GM23338 (cell line): ENCODE data around the gene CDH23. TPM values are rescaled to one million over a fixed set of nuclear protein-coding genes. Genes with fewer than 3 reads are reported as not detected.

Experiments
- ATAC-seq: fragments of 200-7000 bp; cut with Tn5 transposase; 3 replicates; pipeline ENCODE4 v1.9.1; 2020
- DNase-seq: peaks from one replicate; pipeline ENCODE4 v3.0.0-alpha.2; 2015; ENCODE audit warnings: low spot score
- H2AFZ ChIP-seq: fragments of 200-600 bp; sonication (generic); 2 replicates; pipeline ENCODE4 v1.8.0; 2016; ENCODE audit warnings: antibody characterized with exemption, mild to moderate bottlenecking, moderate library complexity
- H3F3A ChIP-seq: fragments of 200-600 bp; sonication (generic); replicated peaks from 2 replicates; pipeline ENCODE4 v1.8.0; 2017; ENCODE audit warnings: antibody characterized with exemption, mixed run types, low read depth
- H3K27ac ChIP-seq: fragments of 200-600 bp; sonication (generic); 2 replicates; pipeline ENCODE4 v1.6.1; 2016; ENCODE audit warnings: low read depth
- H3K27me3 ChIP-seq: fragments of 200-600 bp; sonication (generic); 2 replicates; pipeline ENCODE4 v1.8.0; 2016; ENCODE audit warnings: mild to moderate bottlenecking, mixed run types, moderate library complexity; ENCODE audit not compliant: insufficient read depth
- H3K36me3 ChIP-seq: fragments of 200-600 bp; sonication (generic); 2 replicates; pipeline ENCODE4 v1.8.0; 2016; ENCODE audit warnings: mild to moderate bottlenecking; ENCODE audit not compliant: insufficient read depth
- H3K4me1 ChIP-seq: fragments of 200-600 bp; sonication (generic); 2 replicates; pipeline ENCODE4 v1.8.0; 2016; ENCODE audit warnings: mild to moderate bottlenecking, moderate library complexity; ENCODE audit not compliant: insufficient read depth
- H3K4me2 ChIP-seq: fragments of 200-600 bp; sonication (generic); 2 replicates; pipeline ENCODE4 v1.7.1; 2017; ENCODE audit warnings: mixed run types
- H3K4me3 ChIP-seq: fragments of 200-600 bp; sonication (generic); 2 replicates; pipeline ENCODE4 v1.6.1; 2016; ENCODE audit warnings: mixed run types
- H3K79me2 ChIP-seq: fragments of 200-600 bp; sonication (generic); replicated peaks from 2 replicates; pipeline ENCODE4 v1.8.0; 2017; ENCODE audit warnings: mild to moderate bottlenecking; ENCODE audit not compliant: insufficient read depth
- H3K9me2 ChIP-seq: fragments of 200-600 bp; sonication (generic); 2 replicates; pipeline ENCODE4 v1.8.0; 2017; ENCODE audit not compliant: insufficient read depth
- H4K20me1 ChIP-seq: fragments of 200-600 bp; sonication (generic); replicated peaks from 2 replicates; pipeline ENCODE4 v1.8.0; 2017; ENCODE audit warnings: mild to moderate bottlenecking; ENCODE audit not compliant: insufficient read depth
- H3K27ac Mint-ChIP-seq: 2 replicates; pipeline ENCODE4 v1.8.0; 2020; ENCODE audit warnings: inconsistent platforms, mild to moderate bottlenecking, moderate library complexity, mixed read lengths
- H3K27me3 Mint-ChIP-seq: 3 replicates; pipeline ENCODE4 v1.8.0; 2022; ENCODE audit warnings: low read depth, mild to moderate bottlenecking, moderate library complexity, mixed read lengths, inconsistent platforms; ENCODE audit not compliant: insufficient read depth, poor library complexity
- H3K36me3 Mint-ChIP-seq: 3 replicates; pipeline ENCODE4 v1.8.0; 2021; ENCODE audit warnings: low read depth, mild to moderate bottlenecking, inconsistent platforms, moderate library complexity, mixed read lengths
- H3K4me1 Mint-ChIP-seq: 3 replicates; pipeline ENCODE4 v1.8.0; 2020; ENCODE audit warnings: mild to moderate bottlenecking, inconsistent platforms, mixed read lengths
- H3K4me3 Mint-ChIP-seq: 3 replicates; pipeline ENCODE4 v1.8.0; 2021; ENCODE audit warnings: moderate library complexity, mild to moderate bottlenecking, inconsistent platforms, mixed read lengths
- H3K9me3 Mint-ChIP-seq: 3 replicates; pipeline ENCODE4 v1.8.0; 2020; ENCODE audit warnings: moderate library complexity, mild to moderate bottlenecking, inconsistent platforms, mixed read lengths
- ETS1 ChIP-seq: IDR thresholded peaks from 2 replicates; pipeline ENCODE4 v1.6.1; 2016; ENCODE audit warnings: antibody characterized with exemption
- EZH2phosphoT487 ChIP-seq: fragments of 200-600 bp; sonication (generic); IDR thresholded peaks from one replicate; pipeline ENCODE4 v1.8.1; 2018; ENCODE audit warnings: antibody characterized with exemption; ENCODE audit not compliant: unreplicated experiment
- NANOG ChIP-seq: IDR thresholded peaks from 2 replicates; pipeline ENCODE4 v1.6.1; 2016; ENCODE audit warnings: antibody characterized with exemption, borderline replicate concordance
- POLR2AphosphoS5 ChIP-seq: IDR thresholded peaks from 2 replicates; pipeline ENCODE4 v1.6.1; 2016; ENCODE audit warnings: antibody characterized with exemption, low read depth
- REST ChIP-seq: IDR thresholded peaks from one replicate; pipeline ENCODE4 v1.6.1; 2018; ENCODE audit warnings: antibody characterized with exemption; ENCODE audit not compliant: unreplicated experiment
- ZNF114 ChIP-seq: fragments of 250-450 bp; sonication (Bioruptor Pico); IDR thresholded peaks from 2 replicates; pipeline ENCODE4 v1.5.0; 2020; ENCODE audit warnings: mild to moderate bottlenecking, moderate library complexity
- ZNF462 ChIP-seq: fragments of 250-450 bp; sonication (Bioruptor Pico); IDR thresholded peaks from 2 replicates; pipeline ENCODE4 v1.5.0; 2020; ENCODE audit warnings: mild to moderate bottlenecking, moderate library complexity
- polyA plus RNA-seq: library from polyadenylated mRNA; unstranded; fragments of >200 nt; fragmentation: Nextera tagmentation; extraction: Ambion mirVana; gene quantifications from 2 replicates; pipeline ENCODE4 v1.2.1, GENCODE V29; 2016
- total RNA-seq: library from RNA; depleted of rRNA; stranded (reverse); fragments of >200 nt; shearing (Covaris generic); gene quantifications from 2 replicates; pipeline ENCODE4 v1.2.3, GENCODE V29; 2014

Gene CDH23
- total and polyA plus RNA-seq, 2 experiments from 2014 or later: 0.95 to 4.3 TPM

GRCh38 chr10:71618598-71618997 lies 221.9 kb downstream of the CDH23 start (continued):
- TF ChIP-seq ZNF462 (CRISPR knock-in tag) (no peak), NANOG (no peak), ZNF114 (CRISPR knock-in tag) (no peak)

- peaks cover 22% of the 10 kb centered on the region for H3K27me3 Mint-ChIP-seq
- H3K4me1 Mint-ChIP-seq: peaks cover 60% of the 10 kb centered on the region
- H3K79me2 ChIP-seq: no peaks in the 10 kb centered on the region
- 0 out of 2 replicates have a peak overlapping the region, but pooled peaks have one; percentile 21 for H2AFZ ChIP-seq
- peaks cover 43% of the 10 kb centered on the region for H3K4me1 ChIP-seq
- no peaks in the 10 kb centered on the region for H3K36me3 ChIP-seq
- H3K4me3 Mint-ChIP-seq: no peak overlapping the region; the same call in 2 of the 3 replicates
- H4K20me1 ChIP-seq: no peaks in the 10 kb centered on the region
- DNase-seq: no peak
- no peak overlapping the region for H3K4me2 ChIP-seq
- H3K27ac ChIP-seq: no peak overlapping the region
- H3K9me3 Mint-ChIP-seq: peaks cover 10% of the 10 kb centered on the region
- peak overlapping the region; percentile 98 for H3K27ac Mint-ChIP-seq
- ATAC-seq: no peak
- H3K4me3 ChIP-seq: no peak overlapping the region
- H3F3A ChIP-seq: peaks cover 20% of the 10 kb centered on the region
- H3K36me3 Mint-ChIP-seq: peaks cover 15% of the 10 kb centered on the region
- no peaks in the 10 kb centered on the region for H3K9me2 ChIP-seq
- no peaks in the 10 kb centered on the region for H3K27me3 ChIP-seq
- TF ChIP-seq REST (no peak), ZNF114 (CRISPR knock-in tag) (no peak), POLR2AphosphoS5 (no peak), EZH2phosphoT487 (no peak), ETS1 (no peak)
Observed at GRCh38 chr10:71620642-71621041, 223.9 kb downstream of the CDH23 start.
